HepG2 (cell line): ENCODE data around the gene NLRP4.

ENCODE experiments used
- CTCF ChIP-seq: sonication (generic); formaldehyde crosslinking; IDR thresholded peaks from 2 replicates; pipeline ENCODE4 v1.5.0; 2020; ENCODE audit warnings: mild to moderate bottlenecking, missing genetic modification reagents, moderate library complexity
- FOXM1 ChIP-seq: sonication (generic); formaldehyde crosslinking; IDR thresholded peaks from 2 replicates; pipeline ENCODE4 v1.5.0; 2020; ENCODE audit warnings: missing genetic modification reagents
- HDAC2 ChIP-seq: sonication (generic); formaldehyde crosslinking; IDR thresholded peaks from 2 replicates; pipeline ENCODE4 v1.4.0; 2020; ENCODE audit warnings: missing genetic modification reagents
- POLR2A ChIP-seq, 2 experiments: IDR thresholded peaks; 2 replicates each; pipeline ENCODE4 v1.6.1; 2011; ENCODE audit warnings: low read depth in 2 of 2, low read length in 2 of 2, mild to moderate bottlenecking in 1 of 2, moderate library complexity in 1 of 2; ENCODE audit not compliant: insufficient read depth in 1 of 2
- TEAD3 ChIP-seq: optimal IDR thresholded peaks from 2 replicates; pipeline ENCODE3; 2016; ENCODE audit warnings: borderline replicate concordance
- ZFP36 ChIP-seq: fragments of 150-350 bp; IDR thresholded peaks from 2 replicates; pipeline ENCODE4 v1.6.1; 2018; ENCODE audit warnings: borderline replicate concordance, low read length, low read depth; ENCODE audit not compliant: partially characterized antibody
- ZNF329 ChIP-seq: sonication (generic); formaldehyde crosslinking; IDR thresholded peaks from 2 replicates; pipeline ENCODE4 v1.9.0; 2021; ENCODE audit warnings: low read depth, mild to moderate bottlenecking, missing genetic modification reagents
- ZNF644 ChIP-seq: IDR thresholded peaks from 2 replicates; pipeline ENCODE4 v1.6.1; 2016; ENCODE audit warnings: low read depth

DNA sequence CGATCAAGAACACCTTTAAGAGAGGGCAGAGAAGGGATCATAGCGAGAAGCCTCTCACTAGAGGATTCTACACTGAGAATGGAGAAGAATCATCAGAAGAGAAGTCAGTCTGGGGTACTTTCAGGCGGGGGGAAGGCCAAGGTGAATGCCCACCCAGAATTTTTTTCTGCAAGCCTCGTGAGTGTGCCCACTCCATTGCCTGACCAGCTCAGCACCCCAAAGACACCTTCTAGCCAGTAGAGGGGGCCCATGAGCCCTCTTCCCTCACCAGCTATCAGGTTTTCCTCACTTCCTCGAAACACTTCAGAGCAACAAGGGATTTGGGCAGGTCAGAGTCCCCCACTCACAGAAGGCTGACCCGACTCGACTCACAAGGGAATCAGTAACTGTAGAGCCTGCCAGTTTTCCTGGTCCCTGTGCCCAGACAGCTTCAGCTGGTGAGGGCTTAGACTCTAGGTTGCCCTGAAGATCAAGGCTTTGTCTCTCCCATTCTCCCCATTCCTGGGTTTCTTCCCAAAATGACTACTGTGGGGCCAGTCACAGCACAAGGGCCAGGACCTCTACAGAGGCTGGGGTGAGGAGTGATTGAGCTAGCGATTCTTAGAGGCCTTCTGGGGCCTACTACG lies 77.4 kb downstream of the NLRP4 start:
- TF ChIP-seq FOXM1 (CRISPR knock-in tag) (no peak), POLR2A (IDR thresholded peaks at IDR 0.05; ENCODE audit: insufficient read depth in 1 of 2, low read depth in 2 of 2, low read length in 2 of 2) (no peak), HDAC2 (no peak), CTCF (CRISPR knock-in tag) (peak; percentile 37), ZNF329 (CRISPR knock-in tag) (no peak), ZNF644 (CRISPR knock-in tag) (no peak), TEAD3 (CRISPR knock-in tag) (no peak), ZFP36 (no peak)
